GM21390 (cell line): ENCODE data around the gene VILL.

ENCODE experiments used
- ATAC-seq: cut with Tn5 transposase; IDR thresholded peaks from one replicate; pipeline ENCODE4 v1.9.1; 2021; ENCODE audit not compliant: unreplicated experiment

VILL gene

DNA sequence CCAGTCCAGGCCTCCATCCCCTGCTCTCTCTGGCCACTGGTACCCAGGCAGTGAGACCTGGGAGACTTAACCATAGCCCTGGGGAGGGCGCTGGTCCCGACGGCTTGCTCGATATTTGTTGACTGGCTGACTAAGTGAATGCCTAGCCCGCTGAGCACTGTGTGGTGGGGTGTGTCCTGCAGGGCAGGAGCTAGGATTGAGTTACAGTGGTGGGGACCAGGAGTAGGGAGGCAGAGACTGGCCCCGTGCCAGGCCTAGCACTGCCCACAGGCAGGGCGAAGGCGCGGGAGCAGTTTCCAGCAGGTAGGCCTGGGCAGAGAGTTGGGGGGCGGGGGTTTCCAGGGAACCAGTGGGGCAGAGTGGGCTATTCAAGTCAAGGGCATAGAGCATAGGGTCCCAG, at the start of gene VILL:
VILL (plus strand) TSS at position 260 of the 400 bp plus-strand sequence. CDS start 2,887 bp downstream, outside the sequence.
- ATAC-seq, result no peak

DNA sequence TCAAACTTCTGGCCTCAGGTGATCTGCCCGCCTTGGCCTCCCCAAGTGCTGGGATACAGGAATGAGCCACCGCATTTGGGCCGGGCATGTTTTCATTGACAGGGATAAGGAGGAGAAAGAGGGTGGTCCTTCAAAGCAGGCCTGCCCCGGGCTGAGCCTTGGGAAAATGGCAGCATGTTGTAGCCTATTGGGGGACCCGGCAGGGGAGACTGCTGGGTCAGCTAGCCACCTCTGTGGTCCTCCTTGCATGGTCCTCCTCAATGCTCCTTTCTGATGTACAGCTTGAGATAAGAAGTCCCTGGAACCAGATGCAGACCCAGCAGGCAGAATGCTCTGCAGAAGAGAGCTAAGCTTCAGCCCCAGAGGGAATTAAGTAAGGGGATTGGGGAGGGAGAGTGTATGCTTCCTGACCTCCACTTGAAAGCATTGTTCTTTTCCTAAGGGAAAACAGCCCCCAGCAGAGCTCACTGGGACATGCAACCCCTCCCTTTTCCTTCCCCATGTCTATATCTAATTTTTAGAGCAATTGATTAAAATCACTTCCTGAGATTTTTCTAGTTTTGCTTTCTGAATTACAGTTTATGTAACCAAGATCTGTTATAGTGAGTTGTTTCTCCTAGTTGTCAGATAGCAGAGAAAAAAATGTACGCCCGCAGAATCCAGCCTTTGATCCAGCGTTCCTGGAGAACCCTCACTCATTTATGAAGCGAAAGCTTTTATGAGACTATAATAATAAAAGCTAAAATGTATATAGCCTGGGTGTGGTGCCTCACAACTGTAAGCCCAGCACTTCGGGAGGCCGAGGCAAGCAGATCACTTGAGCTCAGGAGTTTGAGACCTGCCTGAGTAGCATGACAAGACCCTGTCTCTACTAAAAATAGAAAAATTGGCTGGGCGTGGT, 48.7 kb upstream of the VILL start:
- ATAC-seq, result no peak

DNA sequence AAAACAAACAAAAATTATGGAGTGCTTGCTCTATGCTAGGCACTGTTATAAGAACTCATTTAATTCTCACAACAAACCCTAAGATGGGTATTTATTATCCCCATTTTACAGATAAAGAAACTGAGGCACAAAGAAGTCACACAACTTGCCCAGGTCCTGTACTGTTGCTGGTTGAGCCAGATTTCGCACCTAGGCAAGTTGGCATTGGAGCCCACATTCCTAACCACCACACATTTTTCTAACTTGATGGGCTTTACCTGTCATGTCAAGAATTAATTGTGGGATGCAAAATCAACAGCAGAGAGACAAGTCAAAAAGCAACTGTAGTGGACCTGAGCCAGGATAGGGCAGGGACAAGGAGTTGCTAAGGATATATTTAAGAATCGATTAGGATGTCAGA, 47.9 kb upstream of the VILL start:
- ATAC-seq, result no peak

DNA sequence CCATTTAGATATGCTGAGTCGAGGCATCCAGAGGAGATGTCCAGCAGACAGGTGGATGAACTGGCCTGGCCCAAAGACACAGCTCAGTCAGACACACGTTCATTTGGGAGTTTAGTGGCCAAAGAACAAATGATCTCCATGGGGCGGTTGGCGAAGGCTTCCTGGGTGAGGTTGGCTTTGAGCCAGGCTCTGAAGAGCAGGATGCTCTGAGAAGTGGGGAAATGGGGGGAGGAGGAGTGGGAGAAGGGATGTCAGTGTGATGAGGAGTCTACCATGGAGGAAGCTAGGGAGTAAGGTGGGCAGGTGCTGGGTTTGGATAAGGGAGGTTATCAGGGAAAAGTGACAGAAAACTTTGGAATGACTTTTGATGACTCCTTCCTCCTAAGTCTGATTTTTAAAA, 47.5 kb upstream of the VILL start:
- ATAC-seq, result no peak

DNA sequence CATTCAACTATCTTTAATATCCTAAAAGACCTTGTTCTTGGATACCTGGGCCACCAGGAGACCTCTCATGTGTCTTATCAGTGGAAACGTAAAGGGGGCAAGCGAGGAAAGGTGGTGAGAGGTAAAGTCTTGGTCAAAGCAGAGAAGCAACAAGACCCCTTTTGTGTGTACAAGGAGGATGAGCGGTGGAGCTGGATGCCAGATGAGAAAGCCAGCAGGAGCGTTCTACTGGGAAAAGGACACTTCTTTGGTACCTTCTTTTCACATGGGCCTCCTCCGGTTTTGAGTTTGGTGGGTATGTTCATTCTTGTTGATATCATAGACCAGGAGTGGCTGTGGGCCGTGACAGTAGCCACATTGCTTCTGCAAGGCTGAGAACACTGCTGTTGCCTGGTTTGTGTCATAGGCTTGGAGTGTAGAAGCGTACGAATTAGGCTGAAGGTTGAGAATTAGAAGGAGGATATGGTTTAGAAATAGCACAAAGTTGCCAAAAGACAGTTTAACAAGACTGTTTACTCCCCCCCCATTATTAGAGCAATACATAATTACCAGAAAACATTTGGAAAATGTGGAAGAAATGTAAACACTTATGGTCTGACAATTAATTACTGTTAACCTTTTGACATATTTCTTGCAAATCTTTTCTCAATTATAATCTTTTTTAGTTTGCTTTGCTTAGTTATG, 46.8 kb upstream of the VILL start:
- ATAC-seq, result no peak

DNA sequence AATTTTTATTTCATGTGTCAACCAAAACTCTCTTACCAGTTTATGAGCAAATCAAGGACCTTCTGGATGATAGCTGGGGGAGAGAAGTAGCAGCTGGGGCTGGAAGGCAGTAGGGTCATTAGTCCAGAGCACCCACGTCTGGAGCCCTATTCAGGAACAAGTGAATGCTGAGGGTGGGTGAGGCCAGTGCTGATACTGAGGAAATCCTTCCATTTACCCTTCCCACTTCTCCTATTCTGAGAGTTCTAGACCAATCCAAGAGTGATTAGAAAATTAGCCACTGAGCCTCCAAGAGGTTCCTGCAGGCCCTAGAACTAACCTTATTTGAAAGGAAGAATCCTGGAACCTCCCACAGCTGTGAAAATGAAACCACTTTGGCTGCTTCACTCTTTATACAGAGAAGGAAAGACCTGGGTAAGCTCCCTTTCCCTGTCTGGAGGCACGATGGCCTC, 46.2 kb upstream of the VILL start:
- no peak for ATAC-seq

DNA sequence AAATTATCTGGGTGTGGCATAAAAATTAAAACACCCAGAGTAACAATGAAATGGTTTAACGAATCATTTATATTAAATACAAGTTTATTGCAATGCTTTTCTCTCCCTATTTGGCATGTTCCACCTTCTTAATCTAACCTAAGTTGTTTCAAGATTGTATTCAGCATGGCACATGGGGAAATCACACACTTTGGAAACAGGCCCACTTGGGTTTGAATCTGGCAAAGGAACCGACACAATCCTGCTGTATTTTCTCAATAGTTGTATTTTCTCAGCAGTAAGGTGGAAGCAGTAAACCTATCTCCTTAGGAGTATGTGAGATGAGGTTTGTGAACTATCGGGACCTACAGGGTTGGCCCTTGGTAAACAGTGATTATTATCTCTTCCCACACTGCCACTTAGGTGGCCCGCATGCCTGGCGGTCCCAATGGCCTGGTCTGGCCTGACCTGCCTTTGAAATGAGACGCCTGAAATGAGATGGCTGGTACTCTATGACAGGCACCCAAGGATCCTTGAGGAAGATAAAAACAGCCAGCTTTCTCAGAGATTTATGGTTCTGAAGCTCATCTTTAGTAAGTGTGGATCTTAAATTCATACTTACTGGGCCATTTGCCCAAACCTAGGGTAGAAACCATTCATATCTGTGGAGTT, 45.3 kb upstream of the VILL start:
- ATAC-seq, result no peak

DNA sequence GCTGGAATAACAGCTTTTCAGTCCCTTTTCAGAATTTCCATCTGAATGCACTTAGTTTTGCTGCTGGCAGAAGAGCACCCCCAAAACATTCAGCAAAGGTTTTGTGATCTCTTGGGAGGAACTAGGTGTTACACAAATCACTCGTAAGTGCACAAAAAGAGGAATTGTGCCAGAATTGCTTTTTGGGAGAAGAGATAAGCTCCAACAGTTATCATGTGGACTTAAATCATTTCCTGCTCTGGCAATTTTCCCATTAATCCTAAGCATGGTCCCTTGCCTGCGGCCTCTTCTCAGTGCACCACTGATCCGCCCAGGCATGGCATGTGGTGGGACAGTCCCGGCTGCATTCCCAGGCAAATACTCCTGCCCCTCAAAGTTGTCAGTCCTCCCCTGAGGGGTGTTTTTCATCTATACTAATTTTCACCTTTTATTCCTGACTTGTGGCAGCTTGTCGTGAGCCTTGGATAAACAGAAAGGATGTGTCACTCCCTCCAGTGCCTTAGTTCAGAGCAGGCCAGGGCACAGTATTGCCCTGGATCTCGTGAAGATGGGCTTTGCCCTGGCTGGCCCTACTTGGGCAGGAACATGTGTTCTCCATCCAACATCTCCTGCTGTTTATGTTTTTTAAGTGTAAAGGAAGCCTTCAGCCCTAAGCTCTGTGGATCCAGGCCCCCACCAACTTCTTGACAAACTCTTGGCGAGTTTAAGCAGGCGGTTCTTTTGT, 44.6 kb upstream of the VILL start:
- no peak for ATAC-seq

DNA sequence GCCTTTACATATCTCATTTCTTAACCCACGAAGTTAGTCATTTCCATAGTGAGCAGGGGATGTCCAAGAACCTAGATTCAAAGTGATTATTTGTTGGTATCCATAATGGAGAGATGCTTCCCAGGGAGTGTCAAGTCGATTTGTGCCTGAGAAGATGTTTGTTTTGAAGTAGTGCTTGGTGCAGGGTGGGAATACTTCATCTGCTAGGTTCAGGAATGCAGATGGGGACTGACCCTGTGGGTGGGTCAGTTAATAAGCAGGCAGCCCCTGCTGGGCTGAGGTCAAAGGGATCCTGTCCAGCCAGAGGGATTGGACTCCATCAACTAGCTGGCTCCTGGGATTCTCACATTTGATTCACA, 44.1 kb upstream of the VILL start:
- ATAC-seq, result no peak

DNA sequence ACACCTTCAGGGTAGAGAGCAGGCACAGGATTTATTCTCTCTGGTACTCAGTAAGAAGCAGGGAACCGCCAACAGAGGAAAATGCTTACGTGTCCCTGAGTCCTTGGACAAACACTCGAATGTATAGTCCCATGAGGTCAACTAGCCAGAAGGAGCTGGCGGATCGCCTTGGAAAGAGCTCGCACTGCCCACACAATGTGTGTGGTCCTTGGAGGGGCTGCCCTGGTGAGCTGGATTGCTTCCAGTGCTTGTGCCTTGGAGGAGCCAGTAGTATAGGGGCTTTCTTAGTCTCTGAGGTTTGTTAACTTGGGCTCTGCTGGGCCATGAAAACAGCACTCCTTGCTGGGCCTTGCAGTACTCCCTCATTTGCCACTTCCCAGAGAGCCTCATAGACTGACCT, 40.7 kb upstream of the VILL start:
- no peak for ATAC-seq

DNA sequence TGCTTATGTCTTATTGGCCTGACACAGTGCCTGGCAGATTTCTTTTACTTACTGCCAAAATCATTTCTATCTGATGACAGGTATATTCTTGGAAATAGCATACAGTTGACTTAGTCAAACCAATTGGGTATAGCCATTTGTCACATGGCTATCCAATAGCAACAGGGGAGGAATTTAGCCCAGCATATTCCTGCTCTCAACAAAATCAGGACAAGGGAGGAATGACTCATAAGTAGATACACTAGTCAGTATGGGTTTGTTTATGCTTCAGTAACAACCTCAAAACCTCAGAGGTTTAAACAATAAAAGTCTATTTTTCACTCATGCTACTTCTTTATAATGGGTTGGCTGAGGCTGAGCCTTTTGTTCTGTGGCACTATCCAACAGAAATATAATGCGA, 38.0 kb upstream of the VILL start:
- no peak for ATAC-seq

DNA sequence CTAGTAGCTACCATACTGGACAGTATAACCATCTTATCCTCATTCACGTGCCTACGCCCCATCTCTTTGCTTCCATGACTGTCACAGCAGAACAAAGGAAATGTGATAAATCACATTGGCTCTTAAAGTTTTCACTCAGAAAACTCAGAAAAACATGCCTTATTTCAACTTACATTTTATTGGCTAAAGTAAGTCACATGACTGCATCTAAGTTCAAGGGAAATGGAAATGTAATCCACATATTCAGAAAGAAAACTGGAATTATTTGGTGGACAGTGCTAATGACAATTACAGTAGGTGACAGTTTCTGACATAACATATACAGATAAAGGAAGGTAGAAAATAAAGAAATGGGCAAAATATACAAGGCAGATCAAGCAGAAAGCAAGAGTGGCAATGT, 37.4 kb upstream of the VILL start:
- ATAC-seq, result no peak

DNA sequence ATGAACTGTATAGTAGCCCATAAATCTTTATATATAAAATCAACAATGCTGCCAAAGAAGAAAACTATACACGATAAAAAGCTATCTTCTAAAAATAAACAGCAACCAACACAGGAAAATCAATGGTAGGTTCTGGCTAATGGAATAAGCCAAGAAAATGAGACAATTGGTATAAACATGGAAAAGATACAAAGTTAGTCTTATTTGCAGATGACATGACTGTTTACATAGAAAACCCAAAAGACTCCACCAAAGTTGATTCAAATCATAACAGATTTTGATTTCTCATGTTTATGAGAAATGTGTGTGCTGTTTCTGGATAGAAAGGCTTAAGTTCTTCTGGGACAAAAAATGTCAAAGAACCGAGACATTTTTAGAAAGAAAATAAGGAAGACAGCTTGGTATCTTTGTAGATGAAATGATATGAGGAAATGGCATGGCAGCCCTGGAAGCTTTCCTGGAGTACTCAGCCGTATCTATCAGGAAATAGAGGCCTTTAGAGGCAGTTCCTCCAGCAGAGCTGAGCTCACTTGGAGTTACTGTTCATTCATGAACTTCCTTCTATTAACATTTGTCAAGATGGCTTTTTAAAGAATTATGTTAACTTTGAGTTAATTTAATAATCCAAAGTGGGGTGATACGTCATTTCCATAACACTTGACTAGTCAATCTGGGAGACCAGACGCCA, 36.7 kb upstream of the VILL start:
- ATAC-seq, result no peak

DNA sequence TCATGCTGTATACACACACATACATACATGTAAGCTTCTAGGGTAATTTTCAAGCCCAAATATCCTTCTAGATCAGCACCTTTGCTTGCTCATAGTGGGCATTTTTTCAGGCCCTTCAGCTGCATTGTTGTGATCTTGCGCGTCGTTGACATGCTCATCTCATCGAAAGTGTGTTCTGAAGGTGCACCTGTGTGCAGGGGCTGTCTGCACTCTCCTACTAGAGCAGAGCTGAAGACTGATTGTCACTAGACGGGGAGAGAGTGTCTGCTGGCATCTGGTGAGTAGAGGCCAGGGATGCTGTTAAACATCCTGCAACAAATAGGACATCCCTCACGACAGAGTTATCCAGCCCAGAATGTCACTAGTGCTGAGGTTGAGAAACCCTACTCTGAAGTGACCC, 35.7 kb upstream of the VILL start:
- ATAC-seq, result no peak

DNA sequence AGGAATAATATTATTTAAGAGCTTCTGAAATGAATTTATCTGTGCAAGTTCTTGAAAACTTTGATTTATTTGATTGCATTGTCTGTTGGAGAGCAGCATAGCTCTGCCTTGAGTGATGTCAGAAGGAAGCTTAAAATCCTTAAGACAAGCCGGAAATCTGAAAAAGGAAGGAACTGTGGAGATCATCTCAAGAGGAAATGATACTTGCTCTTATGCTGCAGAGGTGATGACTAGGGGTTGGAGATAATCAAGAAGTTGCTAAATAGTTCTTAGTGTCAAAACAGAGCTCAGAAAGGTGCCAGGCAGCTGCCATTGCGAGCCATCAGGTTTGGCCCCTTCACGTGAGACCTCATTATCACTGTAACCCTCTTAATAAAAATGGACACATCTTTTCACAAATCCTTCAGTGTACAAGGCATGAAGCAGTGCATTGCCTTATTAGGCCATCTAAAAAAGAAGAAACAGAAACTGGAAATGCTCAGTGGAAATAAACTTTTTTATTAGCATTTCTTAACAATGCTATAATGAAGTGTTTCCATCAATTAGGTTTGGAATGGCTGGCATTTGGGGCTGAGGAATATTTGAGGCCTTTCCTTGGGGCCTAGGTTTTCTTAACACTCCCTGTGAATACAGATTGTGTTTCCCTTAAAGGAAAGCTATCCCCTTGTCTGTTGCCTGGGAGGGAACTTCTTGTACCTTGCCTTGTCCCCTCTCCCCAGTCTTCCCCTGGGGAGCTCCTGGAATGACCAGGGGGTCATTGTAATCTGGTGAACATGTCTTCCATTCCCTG, 34.5 kb upstream of the VILL start:
- no peak for ATAC-seq

DNA sequence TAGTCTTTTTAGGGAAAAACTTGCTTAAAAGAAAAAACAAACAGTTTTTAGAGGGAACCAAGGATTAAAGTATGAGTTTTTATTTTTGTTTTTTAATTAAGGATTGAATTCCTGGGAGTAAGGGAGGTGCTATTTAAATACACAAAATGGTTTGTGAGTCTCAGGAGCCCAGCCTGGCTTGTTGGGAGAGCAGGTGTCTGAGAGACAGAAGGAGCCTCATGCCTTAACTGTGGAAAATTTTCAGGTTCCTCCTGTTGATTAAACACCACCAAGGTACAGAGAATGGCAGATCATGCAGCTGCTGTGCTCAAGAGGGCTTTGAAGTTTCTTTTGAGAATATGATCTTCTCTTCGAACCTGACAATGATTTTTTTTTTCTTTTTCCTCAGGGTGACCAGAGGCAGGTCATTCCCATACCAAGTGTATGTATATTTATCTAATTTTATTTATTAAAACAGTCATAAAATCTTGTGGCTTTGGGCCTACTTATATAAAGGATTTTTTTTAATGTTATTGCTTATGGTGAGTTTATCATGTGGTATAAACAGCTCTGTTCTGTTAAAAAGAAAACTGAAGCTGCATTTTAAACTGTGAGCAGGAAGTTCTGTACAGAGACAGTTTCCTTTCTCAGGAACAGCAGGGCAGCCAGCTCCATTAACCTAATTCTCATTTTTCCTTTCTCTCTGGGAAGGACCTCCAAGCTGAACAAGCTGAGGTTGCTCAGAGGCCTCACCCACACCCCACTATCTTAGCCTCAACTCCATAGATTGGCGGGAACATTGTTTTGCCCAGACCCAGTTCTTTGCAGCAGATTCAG, 33.7 kb upstream of the VILL start:
- no peak for ATAC-seq

DNA sequence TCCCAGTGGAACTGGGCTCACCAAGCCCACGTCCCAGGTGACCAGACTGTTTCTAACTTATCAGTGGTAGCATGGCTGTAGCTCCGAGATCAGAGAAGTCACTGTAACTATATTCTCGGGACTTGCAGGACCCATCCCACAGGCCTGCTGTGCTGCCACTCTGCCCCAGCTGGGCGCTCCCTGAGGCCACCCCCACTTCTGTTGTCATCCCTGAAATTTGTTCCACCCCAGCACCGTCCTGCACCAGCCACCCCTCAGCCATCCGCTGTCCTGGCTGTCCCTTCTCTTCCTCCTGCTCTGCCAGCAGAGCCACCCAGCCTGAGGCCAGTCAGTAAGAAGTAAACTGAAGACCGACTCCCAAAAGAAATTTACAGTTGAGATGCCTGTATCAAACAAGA, 33.0 kb upstream of the VILL start:
- ATAC-seq, result no peak

DNA sequence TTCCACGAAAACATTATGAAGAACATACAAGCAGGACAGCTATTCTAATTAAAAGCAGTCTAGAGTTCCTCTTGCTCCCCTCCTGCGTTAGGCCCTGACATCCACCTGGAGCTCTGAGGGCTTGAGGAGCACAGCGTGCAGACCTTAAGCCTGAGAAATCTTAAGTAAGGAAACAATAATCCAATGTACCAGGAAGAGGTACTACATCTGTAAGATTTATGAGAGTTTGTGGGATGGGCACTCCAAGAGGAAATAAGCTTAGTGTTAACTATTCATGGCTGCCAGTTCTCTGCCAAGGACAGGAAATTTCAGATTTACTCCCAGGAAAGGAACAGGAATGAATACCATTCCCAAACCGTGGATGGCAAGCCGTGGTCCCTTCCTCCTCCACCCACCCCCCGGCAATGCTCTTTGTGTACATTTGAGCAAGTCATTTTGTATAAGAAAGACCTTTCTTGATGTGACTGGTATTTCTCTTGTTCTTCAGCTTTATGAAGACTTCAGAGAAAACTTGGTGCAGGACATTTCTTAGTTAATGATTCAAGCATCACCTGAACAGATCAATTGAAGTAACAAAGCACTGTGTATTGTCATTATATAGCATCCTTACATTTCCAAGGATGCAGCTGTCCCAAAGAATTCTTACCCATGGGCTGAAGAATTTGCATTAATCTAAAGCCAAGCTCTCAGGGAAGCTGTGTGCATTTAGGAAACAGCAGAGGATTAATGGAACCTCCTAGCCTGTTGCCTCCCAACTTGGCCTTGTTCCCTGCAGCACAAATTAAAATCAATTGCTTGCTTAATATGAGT, 28.8 kb upstream of the VILL start:
- no peak for ATAC-seq
